HEK293 (cell line): Measurements from ENCODE around the gene CD99L2.

Source experiments
- CTCF ChIA-PET: fragments of 350-600 bp; formaldehyde crosslinking; extraction: SDS; loops from one replicate; lab custom pipeline; 2021; ENCODE audit warnings: antibody characterized with exemption; lab: Yijun Ruan, JAX
- POLR2A ChIA-PET: fragments of 300-600 bp; formaldehyde crosslinking; extraction: SDS; loops from one replicate; lab custom pipeline; 2020; ENCODE audit warnings: antibody characterized with exemption, inconsistent platforms; lab: Yijun Ruan, JAX
- H3K27ac ChIP-seq: fragments of 200-500 bp; sonication (Bioruptor generic); 2 replicates; pipeline ENCODE4 v1.5.1; 2014; ENCODE audit warnings: low read depth, low read length, control low read depth, inconsistent platforms; ENCODE audit errors: extremely low read depth
- H3K36me3 ChIP-seq, 2 experiments: fragments of 200-500 bp in 1 of 2; sonication (Bioruptor generic) in 1 of 2; 1 replicate in 1 of 2; 2 replicates in 1 of 2; pipeline ENCODE4 v1.5.1; 2014 to 2017; ENCODE audit warnings: inconsistent platforms in 2 of 2, low read length in 2 of 2; ENCODE audit not compliant: control insufficient read depth in 2 of 2, insufficient read depth in 1 of 2
- H3K4me1 ChIP-seq: fragments of 200-500 bp; sonication (Bioruptor generic); 2 replicates; pipeline ENCODE4 v1.5.1; 2014; ENCODE audit warnings: mild to moderate bottlenecking, low read length, inconsistent platforms; ENCODE audit not compliant: control insufficient read depth, insufficient read depth
- H3K4me3 ChIP-seq: 2 replicates; pipeline ENCODE4 v1.5.1; 2011; ENCODE audit warnings: low read depth, mild to moderate bottlenecking, control low read depth, low read length, moderate library complexity
- H3K9me3 ChIP-seq: fragments of 200-500 bp; sonication (Bioruptor generic); 2 replicates; pipeline ENCODE4 v1.5.1; 2014; ENCODE audit warnings: low read depth, low read length, inconsistent platforms; ENCODE audit not compliant: control insufficient read depth, insufficient read depth
- SCRT2 ChIP-seq: fragments of 450-650 bp; formaldehyde crosslinking; IDR thresholded peaks from 2 replicates; pipeline ENCODE4 v1.5.1; 2016; ENCODE audit warnings: missing biosample characterization, missing genetic modification characterization
- ZBTB8A ChIP-seq: fragments of 450-650 bp; formaldehyde crosslinking; IDR thresholded peaks from 2 replicates; pipeline ENCODE4 v1.5.1; 2016; ENCODE audit warnings: missing biosample characterization, missing genetic modification characterization
- ZNF174 ChIP-seq: fragments of 450-650 bp; formaldehyde crosslinking; IDR thresholded peaks from 2 replicates; pipeline ENCODE4 v1.5.0; 2017; ENCODE audit warnings: missing biosample characterization, mild to moderate bottlenecking, missing genetic modification characterization
- ZNF184 ChIP-seq: fragments of 450-650 bp; IDR thresholded peaks from 2 replicates; pipeline ENCODE4 v1.5.1; 2018; ENCODE audit warnings: missing biosample characterization, mild to moderate bottlenecking, missing genetic modification characterization
- ZNF211 ChIP-seq: fragments of 450-650 bp; formaldehyde crosslinking; IDR thresholded peaks from 2 replicates; pipeline ENCODE4 v1.5.1; 2016; ENCODE audit warnings: low read depth, missing biosample characterization, missing genetic modification characterization
- ZNF23 ChIP-seq: fragments of 450-650 bp; formaldehyde crosslinking; IDR thresholded peaks from 2 replicates; pipeline ENCODE4 v1.5.1; 2016; ENCODE audit warnings: missing biosample characterization, missing genetic modification characterization, borderline replicate concordance
- ZNF24 ChIP-seq: fragments of 450-650 bp; formaldehyde crosslinking; IDR thresholded peaks from 2 replicates; pipeline ENCODE4 v1.5.1; 2016; ENCODE audit warnings: missing biosample characterization, missing genetic modification characterization
- ZNF274 ChIP-seq, 2 experiments: fragments of 200-500 bp in 1 of 2; fragments of 450-650 bp in 1 of 2; sonication (Bioruptor generic) in 1 of 2; formaldehyde crosslinking in 1 of 2; IDR thresholded peaks; 2 replicates each; pipeline versions ENCODE4 v1.5.1 to v1.6.1; 2014 to 2016; ENCODE audit warnings: borderline replicate concordance in 1 of 2, inconsistent platforms in 1 of 2, low read length in 1 of 2, missing biosample characterization in 1 of 2, missing genetic modification characterization in 1 of 2
- ZNF529 ChIP-seq: fragments of 450-650 bp; formaldehyde crosslinking; IDR thresholded peaks from 2 replicates; pipeline ENCODE4 v1.5.1; 2017; ENCODE audit warnings: missing genetic modification characterization, missing biosample characterization; ENCODE audit not compliant: insufficient replicate concordance
- ZNF530 ChIP-seq: fragments of 450-650 bp; formaldehyde crosslinking; IDR thresholded peaks from 2 replicates; pipeline ENCODE4 v1.5.1; 2016; ENCODE audit warnings: low read depth, missing biosample characterization, missing genetic modification characterization
- ZNF626 ChIP-seq: fragments of 450-650 bp; sonication (Bioruptor Pico); formaldehyde crosslinking; IDR thresholded peaks from 2 replicates; pipeline ENCODE4 v1.5.1; 2018; ENCODE audit warnings: missing biosample characterization, missing genetic modification characterization, inconsistent platforms
- ZNF747 ChIP-seq: fragments of 450-650 bp; formaldehyde crosslinking; IDR thresholded peaks from 2 replicates; pipeline ENCODE4 v1.5.1; 2016; ENCODE audit warnings: missing biosample characterization, missing genetic modification characterization
- ZNF830 ChIP-seq: fragments of 450-650 bp; IDR thresholded peaks from 2 replicates; pipeline ENCODE4 v1.5.0; 2018; ENCODE audit warnings: missing biosample characterization, missing genetic modification characterization, low read depth, mild to moderate bottlenecking, moderate library complexity
- ZNF843 ChIP-seq: fragments of 450-650 bp; formaldehyde crosslinking; IDR thresholded peaks from 2 replicates; pipeline ENCODE4 v1.5.1; 2016; ENCODE audit warnings: missing biosample characterization, missing genetic modification characterization
- TF ChIP-seq, protein P1 (sequence below): fragments of 450-650 bp; formaldehyde crosslinking; IDR thresholded peaks from 2 replicates; pipeline ENCODE4 v1.5.1; 2016; ENCODE audit warnings: missing biosample characterization, missing genetic modification characterization
- TF ChIP-seq, protein P2 (sequence below): fragments of 450-650 bp; formaldehyde crosslinking; IDR thresholded peaks from 2 replicates; pipeline ENCODE4 v1.5.1; 2016; ENCODE audit warnings: missing biosample characterization, missing genetic modification characterization
- TF ChIP-seq, protein P3 (sequence below): fragments of 450-650 bp; formaldehyde crosslinking; IDR thresholded peaks from 2 replicates; pipeline ENCODE4 v1.5.1; 2016; ENCODE audit warnings: missing biosample characterization, missing genetic modification characterization
- TF ChIP-seq, protein P4 (sequence below): fragments of 450-650 bp; formaldehyde crosslinking; IDR thresholded peaks from 2 replicates; pipeline ENCODE4 v1.5.1; 2017; ENCODE audit warnings: missing biosample characterization, missing genetic modification characterization

The CD99L2 gene

DNA sequence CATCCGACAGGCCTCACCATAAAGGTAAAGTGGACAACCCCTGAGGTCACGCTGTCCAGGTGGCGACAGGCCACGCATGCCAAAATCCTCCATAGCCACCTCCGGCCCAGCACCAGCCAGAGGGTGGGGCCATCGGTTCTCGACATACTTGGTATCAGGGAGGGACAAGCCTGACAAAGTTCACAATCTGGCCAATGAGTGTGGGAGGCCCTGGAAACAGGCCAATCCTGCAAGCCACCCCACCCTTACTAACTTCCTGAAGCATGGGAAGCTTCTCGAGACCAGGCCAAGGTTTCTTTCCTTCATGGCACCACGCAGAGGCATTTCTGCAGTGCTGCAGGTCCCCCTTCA, 131.4 kb downstream of the CD99L2 start:
- H3K36me3 ChIP-seq, result peaks cover 0 to 26% of the 10 kb centered on the region in 2 experiments; a peak in 1 of 3 replicates
- POLR2A ChIA-PET, result no interaction called here
- no peak overlapping the region for H3K27ac ChIP-seq
- H3K4me3 ChIP-seq, result no peak overlapping the region
- H3K4me1 ChIP-seq, result no peaks in the 10 kb centered on the region
- CTCF ChIA-PET, result interaction anchor here (0.7 to 1.0 kb wide), 3 partner anchors 291 to 319 kb away, joined by 3 to 4 read pairs (median 3); no protein-coding TSS in a partner anchor
- TF ChIP-seq, protein P1, sequence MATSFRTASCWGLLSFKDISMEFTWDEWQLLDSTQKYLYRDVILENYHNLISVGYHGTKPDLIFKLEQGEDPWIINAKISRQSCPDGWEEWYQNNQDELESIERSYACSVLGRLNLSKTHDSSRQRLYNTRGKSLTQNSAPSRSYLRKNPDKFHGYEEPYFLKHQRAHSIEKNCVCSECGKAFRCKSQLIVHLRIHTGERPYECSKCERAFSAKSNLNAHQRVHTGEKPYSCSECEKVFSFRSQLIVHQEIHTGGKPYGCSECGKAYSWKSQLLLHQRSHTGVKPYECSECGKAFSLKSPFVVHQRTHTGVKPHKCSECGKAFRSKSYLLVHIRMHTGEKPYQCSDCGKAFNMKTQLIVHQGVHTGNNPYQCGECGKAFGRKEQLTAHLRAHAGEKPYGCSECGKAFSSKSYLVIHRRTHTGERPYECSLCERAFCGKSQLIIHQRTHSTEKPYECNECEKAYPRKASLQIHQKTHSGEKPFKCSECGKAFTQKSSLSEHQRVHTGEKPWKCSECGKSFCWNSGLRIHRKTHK (tag by site-specific recombination), result no peak
- no peak for TF ChIP-seq ZBTB8A (tag by site-specific recombination)
- no peaks in the 10 kb centered on the region for H3K9me3 ChIP-seq

DNA sequence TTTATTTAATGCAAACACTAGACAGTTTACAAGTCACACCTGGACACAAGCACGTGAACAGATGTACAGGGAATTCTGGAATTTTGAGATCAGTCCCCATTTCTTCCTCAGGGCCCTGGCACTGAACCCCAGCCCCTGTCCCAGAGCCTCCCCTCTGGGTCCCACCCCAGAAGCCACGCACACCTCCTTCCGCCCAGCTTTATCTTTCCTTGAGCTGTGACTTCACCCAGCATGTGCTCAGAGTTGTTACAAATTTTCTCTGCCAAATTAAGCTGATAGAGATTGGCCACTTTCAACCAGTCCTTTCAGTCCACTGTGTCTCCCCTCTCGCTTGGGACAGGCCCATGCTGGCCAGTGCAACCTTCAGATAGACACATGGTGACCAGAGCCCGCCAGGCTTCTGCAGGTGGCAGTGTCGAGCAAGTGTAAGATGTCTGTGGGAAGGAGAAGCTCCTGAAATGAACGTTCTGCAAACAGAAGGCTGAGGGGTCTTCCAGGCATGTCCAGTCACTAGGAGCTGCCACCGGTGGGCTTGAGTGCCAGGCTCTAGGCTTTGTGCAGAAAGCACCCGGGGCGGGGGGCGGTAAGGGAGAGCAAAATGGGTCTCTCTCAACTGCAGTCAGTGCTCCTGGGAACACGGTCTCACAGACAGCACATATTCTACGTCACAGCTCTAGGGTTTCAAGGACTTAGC, 132.0 kb downstream of the CD99L2 start:
- TF ChIP-seq ZNF24 (tag by site-specific recombination) (no peak), ZNF529 (tag by site-specific recombination) (no peak), ZNF843 (no peak), ZNF184 (tag by site-specific recombination) (no peak), ZNF626 (tag by site-specific recombination) (no peak), ZNF747 (tag by site-specific recombination) (no peak)
- TF ChIP-seq, protein P2, sequence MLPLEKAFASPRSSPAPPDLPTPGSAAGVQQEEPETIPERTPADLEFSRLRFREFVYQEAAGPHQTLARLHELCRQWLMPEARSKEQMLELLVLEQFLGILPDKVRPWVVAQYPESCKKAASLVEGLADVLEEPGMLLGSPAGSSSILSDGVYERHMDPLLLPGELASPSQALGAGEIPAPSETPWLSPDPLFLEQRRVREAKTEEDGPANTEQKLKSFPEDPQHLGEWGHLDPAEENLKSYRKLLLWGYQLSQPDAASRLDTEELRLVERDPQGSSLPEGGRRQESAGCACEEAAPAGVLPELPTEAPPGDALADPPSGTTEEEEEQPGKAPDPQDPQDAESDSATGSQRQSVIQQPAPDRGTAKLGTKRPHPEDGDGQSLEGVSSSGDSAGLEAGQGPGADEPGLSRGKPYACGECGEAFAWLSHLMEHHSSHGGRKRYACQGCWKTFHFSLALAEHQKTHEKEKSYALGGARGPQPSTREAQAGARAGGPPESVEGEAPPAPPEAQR (tag by site-specific recombination), result no peak
- no peak overlapping the region for H3K4me3 ChIP-seq
- no peaks in the 10 kb centered on the region for H3K4me1 ChIP-seq
- ChIA-PET CTCF (interaction anchor here (0.7 to 1.0 kb wide), 3 partner anchors 291 to 316 kb away, joined by 3 to 4 read pairs (median 3); no protein-coding TSS in a partner anchor), POLR2A (no interaction called here)
- no peaks in the 10 kb centered on the region for H3K9me3 ChIP-seq
- H3K27ac ChIP-seq, result no peak overlapping the region
- peaks cover 0 to 26% of the 10 kb centered on the region in 2 experiments; a peak in 1 of 3 replicates for H3K36me3 ChIP-seq

DNA sequence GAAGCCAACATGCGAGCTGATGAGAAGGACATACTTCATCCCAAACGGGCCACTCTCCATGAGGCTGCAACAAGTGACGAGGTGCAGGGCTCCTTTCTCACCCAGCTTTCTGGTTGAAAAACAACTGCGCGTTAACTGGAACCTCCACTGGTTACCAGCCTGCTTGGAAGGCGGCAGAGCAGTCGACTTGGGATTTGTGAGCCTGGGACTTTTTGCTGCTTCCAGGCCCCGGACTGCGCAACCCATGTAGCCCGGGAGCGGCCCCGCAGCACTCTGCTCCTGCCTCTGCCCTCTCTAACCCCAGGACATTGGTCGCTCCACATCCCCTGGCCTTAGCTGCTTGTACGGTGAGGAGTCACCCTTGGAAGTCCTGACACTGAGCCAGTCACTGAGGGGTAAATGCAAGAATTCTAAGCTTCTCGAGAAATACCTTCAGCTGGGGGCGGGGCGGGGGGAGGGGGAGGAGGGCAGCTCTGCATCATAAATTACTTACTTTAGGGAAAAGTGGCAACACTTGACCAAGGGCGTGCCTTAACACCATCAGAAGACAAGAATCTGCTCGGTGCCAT, 132.6 kb downstream of the CD99L2 start:
- Histone ChIP-seq H3K36me3 (peaks cover 0 to 26% of the 10 kb centered on the region in 2 experiments; a peak in 1 of 3 replicates), H3K4me3 (no peak overlapping the region), H3K4me1 (no peaks in the 10 kb centered on the region), H3K9me3 (no peaks in the 10 kb centered on the region), H3K27ac (no peak overlapping the region)
- TF ChIP-seq SCRT2 (tag by site-specific recombination) (peak; percentile 39; the same call in 1 of the 2 replicates), ZNF211 (no peak)
- ChIA-PET POLR2A (no interaction called here), CTCF (interaction anchor here (0.7 to 1.0 kb wide), 2 partner anchors 316 to 317 kb away, joined by 3 to 4 read pairs; no protein-coding TSS in a partner anchor)

DNA sequence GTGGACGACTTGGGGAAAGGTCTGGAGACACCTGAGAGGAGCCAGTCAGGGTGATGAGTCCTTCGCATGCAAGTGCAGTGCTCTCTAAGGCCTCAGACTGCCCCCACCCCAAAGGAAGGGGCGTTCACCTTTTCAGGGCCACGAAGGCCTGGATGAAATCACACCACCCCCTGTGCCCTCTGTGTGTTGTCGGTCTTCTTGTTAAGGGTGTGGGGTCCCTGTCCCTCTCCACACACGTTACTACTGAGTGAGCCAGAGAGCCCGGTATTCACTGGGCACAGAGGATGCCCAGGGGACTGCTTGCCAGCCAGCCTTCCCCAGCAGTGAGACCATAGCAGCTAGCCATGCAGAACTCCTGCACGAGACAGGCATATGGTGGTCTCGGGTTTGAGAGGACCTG, 133.2 kb downstream of the CD99L2 start:
- Histone ChIP-seq H3K9me3 (no peaks in the 10 kb centered on the region), H3K4me3 (no peak overlapping the region), H3K27ac (no peak overlapping the region), H3K4me1 (no peaks in the 10 kb centered on the region), H3K36me3 (peaks cover 0 to 25% of the 10 kb centered on the region in 2 experiments; a peak in 1 of 3 replicates)
- POLR2A ChIA-PET, result no interaction called here
- TF ChIP-seq, protein P3, sequence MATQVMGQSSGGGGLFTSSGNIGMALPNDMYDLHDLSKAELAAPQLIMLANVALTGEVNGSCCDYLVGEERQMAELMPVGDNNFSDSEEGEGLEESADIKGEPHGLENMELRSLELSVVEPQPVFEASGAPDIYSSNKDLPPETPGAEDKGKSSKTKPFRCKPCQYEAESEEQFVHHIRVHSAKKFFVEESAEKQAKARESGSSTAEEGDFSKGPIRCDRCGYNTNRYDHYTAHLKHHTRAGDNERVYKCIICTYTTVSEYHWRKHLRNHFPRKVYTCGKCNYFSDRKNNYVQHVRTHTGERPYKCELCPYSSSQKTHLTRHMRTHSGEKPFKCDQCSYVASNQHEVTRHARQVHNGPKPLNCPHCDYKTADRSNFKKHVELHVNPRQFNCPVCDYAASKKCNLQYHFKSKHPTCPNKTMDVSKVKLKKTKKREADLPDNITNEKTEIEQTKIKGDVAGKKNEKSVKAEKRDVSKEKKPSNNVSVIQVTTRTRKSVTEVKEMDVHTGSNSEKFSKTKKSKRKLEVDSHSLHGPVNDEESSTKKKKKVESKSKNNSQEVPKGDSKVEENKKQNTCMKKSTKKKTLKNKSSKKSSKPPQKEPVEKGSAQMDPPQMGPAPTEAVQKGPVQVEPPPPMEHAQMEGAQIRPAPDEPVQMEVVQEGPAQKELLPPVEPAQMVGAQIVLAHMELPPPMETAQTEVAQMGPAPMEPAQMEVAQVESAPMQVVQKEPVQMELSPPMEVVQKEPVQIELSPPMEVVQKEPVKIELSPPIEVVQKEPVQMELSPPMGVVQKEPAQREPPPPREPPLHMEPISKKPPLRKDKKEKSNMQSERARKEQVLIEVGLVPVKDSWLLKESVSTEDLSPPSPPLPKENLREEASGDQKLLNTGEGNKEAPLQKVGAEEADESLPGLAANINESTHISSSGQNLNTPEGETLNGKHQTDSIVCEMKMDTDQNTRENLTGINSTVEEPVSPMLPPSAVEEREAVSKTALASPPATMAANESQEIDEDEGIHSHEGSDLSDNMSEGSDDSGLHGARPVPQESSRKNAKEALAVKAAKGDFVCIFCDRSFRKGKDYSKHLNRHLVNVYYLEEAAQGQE (tag by site-specific recombination), result no peak
- TF ChIP-seq ZNF23, result no peak
- no peak for TF ChIP-seq ZNF274 (IDR thresholded peaks at IDR 0.05; ENCODE audit: low read length)
- no peak for TF ChIP-seq ZNF274 (tag by site-specific recombination; IDR thresholded peaks at IDR 0.05; ENCODE audit: borderline replicate concordance)
- TF ChIP-seq ZNF830, result no peak
- no peak for TF ChIP-seq ZNF530
- TF ChIP-seq, protein P4, sequence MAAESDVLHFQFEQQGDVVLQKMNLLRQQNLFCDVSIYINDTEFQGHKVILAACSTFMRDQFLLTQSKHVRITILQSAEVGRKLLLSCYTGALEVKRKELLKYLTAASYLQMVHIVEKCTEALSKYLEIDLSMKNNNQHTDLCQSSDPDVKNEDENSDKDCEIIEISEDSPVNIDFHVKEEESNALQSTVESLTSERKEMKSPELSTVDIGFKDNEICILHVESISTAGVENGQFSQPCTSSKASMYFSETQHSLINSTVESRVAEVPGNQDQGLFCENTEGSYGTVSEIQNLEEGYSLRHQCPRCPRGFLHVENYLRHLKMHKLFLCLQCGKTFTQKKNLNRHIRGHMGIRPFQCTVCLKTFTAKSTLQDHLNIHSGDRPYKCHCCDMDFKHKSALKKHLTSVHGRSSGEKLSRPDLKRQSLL (tag by site-specific recombination), result no peak
- TF ChIP-seq ZNF174 (tag by site-specific recombination), result no peak
- CTCF ChIA-PET, result interaction anchor here (1.2 kb wide), 1 partner anchor 317 kb away, joined by 3 read pairs; no protein-coding TSS in a partner anchor
